ENCODE data around the gene ARHGAP26.

ARHGAP26 gene

DNA sequence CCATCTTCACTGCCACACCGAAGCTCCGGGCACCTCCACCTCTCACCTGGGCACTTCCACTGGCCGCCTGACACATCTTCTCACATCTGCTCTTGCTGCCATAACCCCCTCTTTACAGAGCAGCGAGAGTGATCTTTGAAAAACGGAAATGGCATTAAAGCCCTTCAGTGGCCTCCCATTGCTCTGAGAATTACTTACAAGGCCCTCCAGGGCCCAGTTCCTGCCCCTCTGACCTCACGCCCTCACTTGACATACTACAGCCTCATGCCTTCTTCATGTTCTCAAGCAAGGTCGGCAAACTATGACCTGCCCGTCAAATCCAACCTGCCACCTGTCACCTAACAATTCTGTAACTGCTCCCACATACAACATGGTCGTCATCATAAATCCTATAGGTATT, 446.0 kb downstream of the ARHGAP26 start:
- no peak for DNase-seq
- Mint-ChIP-seq H3K4me1 (peaks cover 22% of the 10 kb centered on the region), H3K9me3 (no peaks in the 10 kb centered on the region), H3K27ac (no peak overlapping the region), H3K4me3 (no peak overlapping the region), H3K36me3 (peaks cover 1% of the 10 kb centered on the region), H3K27me3 (no peaks in the 10 kb centered on the region)
- CTCF ChIA-PET = no interaction called here

DNA sequence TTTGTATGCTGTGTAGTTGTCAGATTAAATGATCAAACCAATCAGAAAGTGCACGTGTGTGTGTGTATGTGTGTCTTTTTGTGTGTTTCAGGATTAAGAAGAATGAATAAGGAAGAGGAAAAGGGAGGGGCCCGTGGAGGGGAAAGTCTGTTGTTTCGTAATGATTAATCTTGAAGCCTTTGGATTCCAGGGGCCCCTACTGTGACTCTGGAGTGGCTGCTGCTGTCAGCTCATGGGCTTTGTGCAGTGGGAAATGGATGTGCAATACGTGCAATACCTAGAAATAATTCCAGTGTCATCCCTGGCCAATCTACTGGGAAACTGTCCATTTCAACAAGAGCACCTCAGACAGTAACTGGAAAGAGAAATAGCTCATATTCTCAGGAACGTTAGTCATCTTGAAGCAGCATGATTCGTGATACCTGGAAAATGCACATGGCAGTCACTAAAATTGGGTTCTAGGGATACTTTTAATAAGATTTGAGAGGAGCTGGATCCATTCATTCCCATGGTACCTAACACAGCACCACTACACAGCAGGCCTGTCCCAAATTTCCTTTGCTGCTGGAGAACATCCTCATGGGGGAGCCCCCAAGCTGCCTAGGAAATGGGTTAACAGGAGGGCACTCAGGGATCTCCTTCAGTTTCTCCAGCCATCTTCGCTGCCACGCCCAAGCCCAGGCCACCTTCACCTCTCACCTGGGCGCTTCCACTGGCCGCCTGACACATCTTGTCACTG, 447.1 kb downstream of the ARHGAP26 start:
- no peak overlapping the region for H3K4me3 Mint-ChIP-seq
- no peaks in the 10 kb centered on the region for H3K9me3 Mint-ChIP-seq
- H3K4me1 Mint-ChIP-seq = peaks cover 30% of the 10 kb centered on the region
- CTCF ChIA-PET = no interaction called here
- DNase-seq = no peak
- peaks cover 1% of the 10 kb centered on the region for H3K36me3 Mint-ChIP-seq
- H3K27me3 Mint-ChIP-seq = no peaks in the 10 kb centered on the region
- H3K27ac Mint-ChIP-seq = no peak overlapping the region

DNA sequence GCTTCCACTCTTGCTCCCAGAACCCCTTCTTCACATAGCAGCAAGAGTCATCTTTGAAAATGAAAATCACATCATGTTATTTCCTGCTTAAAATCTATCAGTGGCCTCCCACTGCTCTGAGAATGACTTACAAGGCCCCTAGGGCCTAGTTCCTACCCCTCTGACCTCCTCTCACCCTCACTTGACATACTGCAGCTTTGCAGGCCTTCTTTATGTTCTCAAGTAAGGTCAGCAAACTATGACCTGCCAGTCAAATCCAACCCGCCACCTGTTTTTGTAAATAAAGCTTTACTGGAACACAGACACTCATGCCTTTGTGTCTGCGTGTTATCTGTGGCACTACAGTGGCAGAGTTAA, 447.6 kb downstream of the ARHGAP26 start:
- H3K36me3 Mint-ChIP-seq = peaks cover 1% of the 10 kb centered on the region
- DNase-seq = no peak
- H3K4me3 Mint-ChIP-seq = no peak overlapping the region
- CTCF ChIA-PET = interaction anchor here (1.8 kb wide), 1 partner anchor 11 kb away, joined by 9 read pairs; no protein-coding TSS in a partner anchor
- H3K27me3 Mint-ChIP-seq = no peaks in the 10 kb centered on the region
- peaks cover 36% of the 10 kb centered on the region for H3K4me1 Mint-ChIP-seq
- H3K9me3 Mint-ChIP-seq = no peaks in the 10 kb centered on the region
- H3K27ac Mint-ChIP-seq = no peak overlapping the region

DNA sequence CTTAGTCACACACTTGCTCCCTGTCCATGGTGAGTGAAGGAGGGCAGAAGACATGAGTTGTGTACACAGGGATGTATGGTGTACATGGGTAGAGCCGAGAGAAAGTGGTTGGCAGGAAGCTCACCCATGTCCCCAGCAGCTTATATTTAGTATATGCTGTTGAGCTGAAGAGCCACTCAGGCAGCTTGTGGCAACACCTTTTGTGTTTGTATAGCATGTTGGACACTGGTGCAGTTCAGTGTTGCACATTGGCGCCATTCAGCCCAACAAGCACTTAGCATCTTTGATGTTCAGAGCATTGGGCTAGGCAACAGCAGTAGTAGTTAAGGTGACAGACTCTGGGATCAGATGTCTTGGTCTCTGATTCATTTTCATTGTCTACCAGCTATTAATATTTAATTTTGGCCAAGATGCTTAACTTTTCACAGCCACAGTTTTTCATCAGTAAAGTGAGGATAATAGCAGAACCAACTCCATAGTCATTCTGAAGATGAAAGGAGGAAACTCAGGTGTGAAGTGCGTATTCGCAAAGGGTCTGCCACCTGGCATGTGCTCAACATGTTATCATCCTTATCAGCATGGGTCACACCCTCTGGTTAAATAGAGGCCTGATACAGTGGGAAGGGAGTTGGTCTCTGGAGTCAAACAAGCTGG, 448.5 kb downstream of the ARHGAP26 start:
- DNase-seq = no peak
- H3K27ac Mint-ChIP-seq = no peak overlapping the region
- peaks cover 41% of the 10 kb centered on the region for H3K4me1 Mint-ChIP-seq
- H3K4me3 Mint-ChIP-seq = no peak overlapping the region
- peaks cover 5% of the 10 kb centered on the region for H3K36me3 Mint-ChIP-seq
- no peaks in the 10 kb centered on the region for H3K27me3 Mint-ChIP-seq
- CTCF ChIA-PET = interaction anchor here (1.1 to 1.8 kb wide), 2 partner anchors 10 to 31 kb away, joined by 4 to 9 read pairs; no protein-coding TSS in a partner anchor
- H3K9me3 Mint-ChIP-seq = no peaks in the 10 kb centered on the region

DNA sequence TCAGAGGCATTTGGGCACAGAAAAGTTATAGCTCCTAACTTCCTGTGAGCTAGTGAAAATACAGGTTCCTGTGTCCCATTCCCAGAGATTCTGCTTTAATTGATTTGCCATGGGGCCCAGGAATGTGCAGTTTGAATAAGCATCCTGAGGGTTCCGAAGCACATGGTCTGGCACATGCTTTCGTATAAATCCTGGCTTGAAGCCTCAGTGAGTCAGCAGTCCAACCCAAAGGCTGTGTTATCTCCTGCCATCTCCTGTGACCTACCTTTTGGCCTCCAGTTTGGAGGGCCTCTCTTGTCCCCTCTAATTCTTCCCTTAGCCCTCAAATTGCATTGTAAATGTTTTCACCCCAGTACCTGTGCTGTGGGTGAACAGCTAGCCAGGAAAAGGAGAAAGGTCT, 449.5 kb downstream of the ARHGAP26 start:
- no peak for DNase-seq
- Mint-ChIP-seq H3K27ac (no peak overlapping the region), H3K9me3 (no peaks in the 10 kb centered on the region), H3K36me3 (peaks cover 5% of the 10 kb centered on the region), H3K4me3 (no peak overlapping the region), H3K4me1 (peaks cover 39% of the 10 kb centered on the region), H3K27me3 (no peaks in the 10 kb centered on the region)
- CTCF ChIA-PET = interaction anchor here (1.1 to 1.8 kb wide), 2 partner anchors 9 to 32 kb away, joined by 4 to 9 read pairs; no protein-coding TSS in a partner anchor

DNA sequence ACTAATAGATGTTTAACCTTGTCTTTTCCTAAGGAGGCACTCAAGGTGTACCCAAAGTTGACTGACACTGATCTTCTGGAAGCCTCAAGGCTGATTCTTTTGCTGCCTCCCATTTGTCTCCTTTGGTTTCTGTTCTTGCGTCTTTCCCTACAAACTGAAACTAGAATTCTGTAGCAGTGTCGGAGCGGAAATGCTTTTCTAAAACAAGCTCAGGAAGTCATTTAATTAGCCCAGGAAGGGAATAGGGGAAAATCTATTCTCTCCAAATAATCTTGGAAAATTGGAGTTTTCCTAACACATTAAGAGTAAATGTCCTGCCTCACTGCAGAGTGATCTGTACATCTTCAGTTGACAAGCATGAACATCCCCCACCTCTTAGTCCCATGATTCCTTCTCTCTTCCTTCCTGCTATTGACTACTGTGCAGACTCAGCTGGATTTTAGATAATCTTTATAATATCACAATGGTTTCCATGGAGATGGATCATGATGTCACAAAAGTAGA, 450.6 kb downstream of the ARHGAP26 start:
- Mint-ChIP-seq H3K4me1 (peaks cover 39% of the 10 kb centered on the region), H3K27ac (no peak overlapping the region), H3K27me3 (no peaks in the 10 kb centered on the region), H3K9me3 (no peaks in the 10 kb centered on the region), H3K4me3 (no peak overlapping the region), H3K36me3 (peaks cover 5% of the 10 kb centered on the region)
- DNase-seq = no peak
- CTCF ChIA-PET = interaction anchor here (1.6 kb wide), 1 partner anchor 214 kb away, joined by 3 read pairs; no protein-coding TSS in a partner anchor

DNA sequence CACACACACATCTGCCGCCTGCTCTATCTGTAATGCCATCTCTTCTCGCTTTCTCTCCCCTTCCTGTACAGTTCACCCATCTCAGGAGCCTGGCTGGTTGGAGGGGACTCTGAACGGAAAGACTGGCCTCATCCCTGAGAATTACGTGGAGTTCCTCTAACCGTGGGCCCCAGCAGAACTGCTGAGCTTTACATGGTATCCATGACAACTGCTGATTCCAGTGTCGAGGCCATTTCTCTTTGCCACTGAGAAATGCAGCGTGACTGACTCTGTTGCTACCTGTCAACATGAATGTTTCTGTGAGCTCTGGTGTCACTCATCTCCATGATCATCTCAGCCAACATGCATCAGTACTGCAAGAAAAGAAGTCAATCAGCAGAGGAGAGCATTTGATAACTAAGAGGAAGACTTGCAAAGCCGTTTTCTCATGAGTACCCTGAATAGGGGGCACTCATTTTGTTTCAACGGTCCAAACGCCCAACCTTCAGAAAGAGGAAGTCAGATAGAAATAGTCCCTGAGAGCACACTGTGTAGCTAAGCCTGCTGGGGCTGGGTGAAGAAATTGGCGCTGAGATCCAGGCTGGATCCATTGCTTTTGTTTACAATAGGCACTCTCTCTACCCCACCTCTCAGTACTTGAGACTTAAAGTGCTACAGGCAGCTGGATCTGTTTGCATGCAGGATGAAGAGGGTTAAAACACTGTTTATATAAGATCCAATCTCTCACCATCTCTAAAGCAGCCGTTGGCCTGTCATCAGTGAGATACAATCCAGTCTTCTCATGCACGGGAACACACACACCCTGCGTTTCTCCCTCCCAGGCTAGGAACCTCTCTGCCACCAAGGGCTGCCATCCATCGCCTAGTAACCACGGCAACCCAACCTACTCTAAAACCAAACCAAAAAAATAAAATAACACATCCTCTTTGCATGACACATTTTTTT, 452.4 kb downstream of the ARHGAP26 start:
- H3K27me3 Mint-ChIP-seq = no peaks in the 10 kb centered on the region
- peak; percentile 56 for DNase-seq
- peaks cover 3% of the 10 kb centered on the region for H3K36me3 Mint-ChIP-seq
- H3K4me1 Mint-ChIP-seq = peaks cover 36% of the 10 kb centered on the region
- peak overlapping the region; percentile 34 for H3K4me3 Mint-ChIP-seq
- no peaks in the 10 kb centered on the region for H3K9me3 Mint-ChIP-seq
- CTCF ChIA-PET = interaction anchor here (0.8 to 1.6 kb wide), 4 partner anchors 13 to 216 kb away, joined by 3 to 5 read pairs (median 3); no protein-coding TSS in a partner anchor
- peak overlapping the region; percentile 87 for H3K27ac Mint-ChIP-seq

DNA sequence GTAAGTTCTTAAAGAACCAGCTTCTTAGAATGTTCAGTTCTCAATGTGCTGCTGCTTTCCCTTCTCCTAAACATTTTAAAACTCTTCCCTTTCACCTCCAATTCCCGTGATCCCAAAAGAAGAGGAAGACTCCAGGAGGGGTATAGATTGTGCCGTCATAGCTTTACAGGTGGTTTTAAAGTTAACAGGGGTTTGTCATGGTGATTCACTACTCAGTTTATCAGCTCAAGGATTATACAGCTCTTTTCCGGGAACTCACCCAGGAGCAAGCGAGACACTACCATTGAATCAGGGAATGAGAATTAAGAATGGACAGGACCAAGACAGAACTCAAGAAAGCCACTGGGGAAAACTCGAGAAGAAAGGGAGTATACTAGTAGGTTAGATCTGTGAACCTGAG, 454.5 kb downstream of the ARHGAP26 start:
- Mint-ChIP-seq H3K27me3 (no peaks in the 10 kb centered on the region), H3K4me3 (no peak overlapping the region), H3K36me3 (peaks cover 3% of the 10 kb centered on the region), H3K27ac (no peak overlapping the region), H3K4me1 (peaks cover 43% of the 10 kb centered on the region), H3K9me3 (no peaks in the 10 kb centered on the region)
- DNase-seq = no peak
- CTCF ChIA-PET = no interaction called here

DNA sequence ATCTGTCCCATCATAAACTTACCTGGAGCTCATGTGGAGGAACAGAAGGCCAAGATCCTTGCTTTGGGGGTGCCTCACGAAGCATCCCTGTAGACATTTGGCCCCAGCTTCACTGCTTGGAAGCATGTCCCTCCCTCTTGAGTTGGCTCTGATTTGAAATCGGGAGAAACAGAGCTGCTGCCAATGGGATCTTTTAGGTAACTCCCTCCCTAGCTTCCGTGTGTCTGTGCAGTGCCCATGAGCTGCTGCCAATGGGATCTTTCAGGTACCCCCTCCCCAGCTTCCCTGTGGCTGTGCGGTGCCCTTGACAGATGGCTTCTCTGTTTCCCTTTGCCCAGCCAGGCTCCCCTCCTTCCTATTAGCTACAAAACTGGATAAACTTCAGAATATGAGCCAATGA, 455.3 kb downstream of the ARHGAP26 start:
- Mint-ChIP-seq H3K4me3 (no peak overlapping the region), H3K27ac (no peak overlapping the region), H3K9me3 (no peaks in the 10 kb centered on the region), H3K36me3 (peaks cover 3% of the 10 kb centered on the region), H3K4me1 (peaks cover 47% of the 10 kb centered on the region), H3K27me3 (no peaks in the 10 kb centered on the region)
- DNase-seq = no peak
- CTCF ChIA-PET = no interaction called here

DNA sequence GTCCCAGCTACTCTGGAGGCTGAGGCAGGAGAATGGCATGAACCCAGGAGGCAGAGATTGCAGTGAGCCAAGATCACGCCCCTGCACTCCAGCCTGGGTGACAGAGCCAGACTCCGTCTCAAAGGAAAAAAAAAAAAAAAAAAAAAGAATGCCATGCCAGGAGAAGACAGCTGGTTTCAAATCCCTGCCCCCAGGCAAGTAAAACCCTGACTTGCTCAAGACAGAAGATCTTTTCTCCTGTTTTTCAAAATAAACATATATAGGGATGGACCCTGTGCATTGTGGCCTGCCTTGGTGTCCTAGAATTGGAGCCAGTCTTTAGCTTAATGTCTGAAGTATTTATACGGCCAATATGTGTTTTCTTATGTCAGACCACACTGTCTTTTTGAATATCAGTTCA, 456.2 kb downstream of the ARHGAP26 start:
- H3K4me3 Mint-ChIP-seq = no peak overlapping the region
- no peak for DNase-seq
- CTCF ChIA-PET = interaction anchor here (0.8 kb wide), 1 partner anchor 309 kb away, joined by 4 read pairs; no protein-coding TSS in a partner anchor
- H3K9me3 Mint-ChIP-seq = no peaks in the 10 kb centered on the region
- peaks cover 3% of the 10 kb centered on the region for H3K36me3 Mint-ChIP-seq
- H3K4me1 Mint-ChIP-seq = peaks cover 48% of the 10 kb centered on the region
- H3K27me3 Mint-ChIP-seq = no peaks in the 10 kb centered on the region
- H3K27ac Mint-ChIP-seq = no peak overlapping the region

DNA sequence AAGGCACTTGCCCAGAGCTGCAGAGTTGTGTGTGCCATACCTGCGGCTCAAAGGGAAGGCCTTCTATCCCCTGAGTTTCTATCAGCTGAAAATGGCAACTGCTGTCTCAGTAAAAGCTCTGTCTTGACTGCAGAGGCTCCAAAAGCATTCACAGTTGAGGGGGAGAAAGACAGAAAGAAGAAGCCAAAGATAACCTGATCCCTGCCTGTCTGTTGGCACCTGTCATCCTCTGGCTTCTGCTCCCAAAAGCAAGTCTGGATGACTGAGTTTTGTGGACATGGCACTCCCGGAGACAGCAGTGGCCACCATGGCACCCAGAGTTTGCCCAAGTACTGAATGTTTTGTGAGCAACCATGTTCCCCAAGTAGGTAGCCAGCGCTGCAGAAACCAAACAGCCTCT, 456.7 kb downstream of the ARHGAP26 start:
- peaks cover 44% of the 10 kb centered on the region for H3K4me1 Mint-ChIP-seq
- no peak for DNase-seq
- CTCF ChIA-PET = interaction anchor here (0.8 to 2.5 kb wide), 2 partner anchors 8 to 309 kb away, joined by 4 to 9 read pairs; no protein-coding TSS in a partner anchor
- peaks cover 2% of the 10 kb centered on the region for H3K27me3 Mint-ChIP-seq
- H3K9me3 Mint-ChIP-seq = no peaks in the 10 kb centered on the region
- H3K4me3 Mint-ChIP-seq = no peak overlapping the region
- H3K27ac Mint-ChIP-seq = no peak overlapping the region
- peaks cover 3% of the 10 kb centered on the region for H3K36me3 Mint-ChIP-seq

DNA sequence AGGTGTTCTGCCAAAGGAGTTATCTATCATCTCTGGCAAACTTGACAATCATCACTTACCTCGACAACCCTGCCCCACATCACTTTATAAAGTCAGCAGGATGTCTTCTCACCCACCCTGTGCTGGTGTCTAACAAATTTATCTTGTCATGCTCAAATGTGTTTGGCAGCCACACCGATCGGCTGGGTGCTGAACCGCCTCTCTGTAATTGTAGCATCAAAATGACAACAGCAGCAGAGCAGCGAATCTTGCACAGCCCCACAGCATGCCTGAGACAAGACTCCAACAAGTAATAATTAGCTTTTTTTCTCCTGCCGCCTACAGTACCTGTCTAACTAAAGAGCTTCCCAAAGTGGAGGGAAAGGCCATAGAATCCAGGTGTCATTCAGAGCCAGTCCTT, 457.1 kb downstream of the ARHGAP26 start:
- Mint-ChIP-seq H3K27me3 (peaks cover 5% of the 10 kb centered on the region), H3K36me3 (peaks cover 3% of the 10 kb centered on the region), H3K9me3 (no peaks in the 10 kb centered on the region), H3K4me3 (no peak overlapping the region), H3K27ac (no peak overlapping the region), H3K4me1 (peaks cover 39% of the 10 kb centered on the region)
- DNase-seq = no peak
- CTCF ChIA-PET = interaction anchor here (0.8 to 2.5 kb wide), 2 partner anchors 9 to 310 kb away, joined by 4 to 9 read pairs; no protein-coding TSS in a partner anchor

DNA sequence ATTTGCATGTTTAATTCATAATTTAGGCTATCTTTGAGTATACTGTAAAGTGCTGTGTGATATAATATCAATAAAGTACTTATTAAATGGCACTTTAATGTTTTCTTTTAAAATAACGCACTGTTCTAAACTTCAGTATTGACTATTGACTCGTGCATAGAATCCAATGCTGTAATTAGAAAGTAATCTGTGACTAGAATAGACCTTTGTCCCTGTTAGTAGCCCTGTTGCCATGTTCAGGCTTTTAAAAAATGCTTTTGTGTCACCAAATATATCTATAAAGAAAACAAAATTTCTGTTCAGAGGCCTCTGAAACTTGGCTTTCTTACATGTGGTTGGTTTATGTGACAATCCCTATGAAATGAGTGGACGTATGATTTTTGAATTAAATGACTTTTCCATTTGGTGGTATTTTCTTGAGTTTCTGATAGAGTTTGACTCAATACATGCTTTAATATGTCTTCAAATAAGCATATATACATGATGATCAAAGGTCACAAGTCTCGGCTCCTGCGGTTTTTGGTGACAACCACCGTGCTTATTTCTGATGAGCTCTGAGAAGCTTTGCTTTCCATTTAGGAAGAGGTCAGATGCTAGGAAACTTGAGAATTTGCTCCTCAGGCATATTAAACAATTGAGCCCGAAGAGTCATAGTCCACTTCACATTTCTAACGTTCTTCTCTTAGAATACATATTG, 458.6 kb downstream of the ARHGAP26 start:
- peak overlapping the region; percentile 85 for H3K27ac Mint-ChIP-seq
- H3K9me3 Mint-ChIP-seq = no peaks in the 10 kb centered on the region
- H3K27me3 Mint-ChIP-seq = peaks cover 5% of the 10 kb centered on the region
- no peak overlapping the region for H3K4me3 Mint-ChIP-seq
- peaks cover 28% of the 10 kb centered on the region for H3K4me1 Mint-ChIP-seq
- no peak for DNase-seq
- CTCF ChIA-PET = interaction anchor here (1.2 to 2.5 kb wide), 2 partner anchors 10 to 226 kb away, joined by 4 to 9 read pairs; no protein-coding TSS in a partner anchor
- H3K36me3 Mint-ChIP-seq = no peaks in the 10 kb centered on the region

All from activated naive CD4-positive, alpha-beta T cell treated with anti-CD3 and anti-CD28 coated beads, Interleukin-2, amount 10 ng/mL, durations not matched to agents 7 days and 5 days (primary cell).